Measurements from ENCODE around the gene ZBTB47.

The ZBTB47 gene

GRCh38 chr3:42702982-42703694 is 49.6 kb downstream of the ZBTB47 start:
- Mint-ChIP-seq H3K9me3 (no peaks in the 10 kb centered on the region), H3K4me1 (peaks cover 6% of the 10 kb centered on the region), H3K36me3 (ENCODE audit: low read depth) (no peaks in the 10 kb centered on the region), H3K27me3 (ENCODE audit: low read depth) (peaks cover 22% of the 10 kb centered on the region), H3K4me3 (no peak overlapping the region), H3K27ac (no peak overlapping the region)
- TF ChIP-seq CTCF (IDR thresholded peaks at IDR 0.05; ENCODE audit: unreplicated experiment in 3 of 3): no peak

DNA sequence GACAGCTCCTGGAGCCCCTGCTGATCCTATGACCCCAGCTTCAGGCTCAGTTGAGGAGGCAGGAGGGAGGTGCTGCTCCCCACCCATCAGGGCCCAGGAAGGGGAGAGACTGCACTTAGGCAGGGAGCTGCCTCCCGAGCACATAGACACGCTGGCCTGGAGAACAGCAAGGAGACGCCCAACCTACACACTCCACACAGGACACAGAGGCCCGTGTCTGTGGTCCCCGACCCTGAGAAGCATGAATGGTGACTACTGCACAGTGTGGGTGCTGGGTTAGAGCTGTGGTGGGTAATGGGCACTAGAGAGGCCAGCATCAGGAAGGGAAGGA is 50.2 kb downstream of the ZBTB47 start:
- Mint-ChIP-seq H3K36me3 (ENCODE audit: low read depth) (no peaks in the 10 kb centered on the region), H3K4me1 (peaks cover 6% of the 10 kb centered on the region), H3K4me3 (no peak overlapping the region), H3K9me3 (no peaks in the 10 kb centered on the region), H3K27me3 (ENCODE audit: low read depth) (peaks cover 22% of the 10 kb centered on the region), H3K27ac (no peak overlapping the region)
- no peak for TF ChIP-seq CTCF (IDR thresholded peaks at IDR 0.05; ENCODE audit: unreplicated experiment in 3 of 3)

DNA sequence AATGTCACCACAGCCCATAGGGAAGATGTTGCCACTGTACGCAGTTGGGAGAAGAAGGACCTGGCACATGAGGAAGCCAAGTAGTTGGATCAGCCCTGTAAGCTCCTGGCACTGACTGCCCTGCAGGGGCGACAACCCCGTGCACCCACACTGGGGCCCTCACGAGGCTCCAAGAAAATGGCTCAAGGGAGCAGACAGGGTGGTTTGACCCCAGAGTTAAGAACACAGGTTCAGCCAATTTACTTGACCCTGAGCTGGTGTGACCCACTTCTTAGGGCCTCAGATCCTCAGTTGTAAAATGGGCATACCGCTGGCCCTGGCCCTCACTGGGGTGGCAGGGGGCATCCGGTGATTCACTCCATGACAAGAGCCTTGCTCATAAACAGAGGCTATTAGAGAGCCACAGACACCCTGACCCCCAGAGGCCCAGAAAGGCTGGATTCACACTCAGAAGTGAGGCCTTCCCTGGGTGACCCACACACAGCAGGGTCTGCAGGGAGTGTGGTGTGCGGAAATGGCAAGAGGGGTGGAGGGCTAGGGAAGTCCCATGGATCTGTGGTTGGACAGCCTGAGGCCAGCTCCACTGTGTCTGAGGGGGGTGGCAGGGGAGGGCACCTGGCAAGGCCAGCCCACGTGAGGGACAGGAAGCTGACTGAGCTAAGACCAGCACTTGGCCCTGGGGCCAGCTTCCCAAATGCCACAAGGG is 50.8 kb downstream of the ZBTB47 start:
- Mint-ChIP-seq H3K27ac (no peak overlapping the region), H3K36me3 (ENCODE audit: low read depth) (no peaks in the 10 kb centered on the region), H3K9me3 (no peaks in the 10 kb centered on the region), H3K4me1 (peaks cover 6% of the 10 kb centered on the region), H3K4me3 (no peak overlapping the region), H3K27me3 (ENCODE audit: low read depth) (peaks cover 25% of the 10 kb centered on the region)
- no peak for TF ChIP-seq CTCF (IDR thresholded peaks at IDR 0.05; ENCODE audit: unreplicated experiment in 3 of 3)

- no peaks in the 10 kb centered on the region for H3K36me3 Mint-ChIP-seq (ENCODE audit: low read depth)
- H3K9me3 Mint-ChIP-seq: no peaks in the 10 kb centered on the region
- TF ChIP-seq CTCF (IDR thresholded peaks at IDR 0.05; ENCODE audit: unreplicated experiment in 3 of 3): no peak
- H3K4me1 Mint-ChIP-seq: peaks cover 6% of the 10 kb centered on the region
- H3K4me3 Mint-ChIP-seq: no peak overlapping the region
- peaks cover 19% of the 10 kb centered on the region for H3K27me3 Mint-ChIP-seq (ENCODE audit: low read depth)
- no peak overlapping the region for H3K27ac Mint-ChIP-seq
Measured at GRCh38 chr3:42705058-42705767, 51.7 kb downstream of the ZBTB47 start.

DNA sequence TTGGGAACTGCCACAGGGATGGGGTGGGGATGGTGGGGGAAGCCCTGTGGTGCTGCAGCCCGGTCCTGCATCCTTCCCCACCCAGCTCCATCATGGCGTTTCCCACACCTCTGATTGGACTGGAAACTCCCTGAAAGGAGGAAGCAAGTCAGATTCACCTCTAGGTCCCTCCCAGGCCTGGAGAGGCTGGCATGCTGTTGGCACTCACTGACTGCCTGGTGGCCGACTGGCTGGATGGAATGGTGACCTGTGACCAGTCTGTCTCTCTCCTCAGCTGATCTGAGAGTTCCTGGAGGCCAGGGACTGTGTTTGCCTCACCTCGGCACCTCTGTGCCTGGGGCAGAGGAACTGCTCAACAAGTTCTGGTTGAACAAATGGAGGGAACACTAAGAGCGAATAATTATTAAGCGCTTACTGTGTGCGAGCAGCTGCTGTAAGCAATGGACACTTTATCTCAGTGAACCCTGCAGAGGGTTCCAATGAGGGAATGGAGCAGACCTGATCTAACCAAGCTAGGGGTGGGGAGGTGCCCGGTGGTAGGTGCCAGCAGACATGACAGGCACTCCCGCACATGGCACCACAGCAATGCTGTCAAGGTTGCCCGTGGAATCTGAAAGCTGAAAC is 52.6 kb downstream of the ZBTB47 start:
- H3K27ac Mint-ChIP-seq: no peak overlapping the region
- peaks cover 6% of the 10 kb centered on the region for H3K4me1 Mint-ChIP-seq
- no peak for TF ChIP-seq CTCF (IDR thresholded peaks at IDR 0.05; ENCODE audit: unreplicated experiment in 3 of 3)
- no peaks in the 10 kb centered on the region for H3K9me3 Mint-ChIP-seq
- peaks cover 18% of the 10 kb centered on the region for H3K27me3 Mint-ChIP-seq (ENCODE audit: low read depth)
- H3K4me3 Mint-ChIP-seq: no peak overlapping the region
- no peaks in the 10 kb centered on the region for H3K36me3 Mint-ChIP-seq (ENCODE audit: low read depth)
